NCI-H510A treated with DMSO at 0.1 percent for 48 hours (cell line): ENCODE results near the gene ATG9A.

Experiments used
- DNase-seq: peaks from one replicate; lab custom pipeline; 2025; lab: John Stamatoyannopoulos, UW

The ATG9A gene

DNA sequence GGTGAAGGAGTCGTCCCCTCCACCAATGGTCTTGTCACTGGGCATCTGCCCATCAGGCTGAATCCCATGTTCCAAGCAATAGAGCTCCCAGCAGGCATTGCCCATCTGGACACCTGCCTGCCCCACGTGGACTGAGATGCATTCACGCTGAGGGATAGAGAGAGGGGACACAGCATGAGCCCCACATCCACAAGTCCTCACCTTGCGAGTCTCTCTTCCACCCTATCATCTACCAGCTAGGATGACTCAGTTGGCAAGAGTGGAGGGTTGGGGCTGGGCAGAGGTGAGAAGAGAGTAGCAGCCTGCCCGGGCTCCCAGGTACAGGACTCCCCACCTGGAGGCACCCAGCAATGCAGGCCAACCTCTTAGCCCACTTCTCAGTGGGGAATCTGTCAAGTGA is 22.6 kb upstream of the ATG9A start:
- peak; percentile 16 for DNase-seq

DNA sequence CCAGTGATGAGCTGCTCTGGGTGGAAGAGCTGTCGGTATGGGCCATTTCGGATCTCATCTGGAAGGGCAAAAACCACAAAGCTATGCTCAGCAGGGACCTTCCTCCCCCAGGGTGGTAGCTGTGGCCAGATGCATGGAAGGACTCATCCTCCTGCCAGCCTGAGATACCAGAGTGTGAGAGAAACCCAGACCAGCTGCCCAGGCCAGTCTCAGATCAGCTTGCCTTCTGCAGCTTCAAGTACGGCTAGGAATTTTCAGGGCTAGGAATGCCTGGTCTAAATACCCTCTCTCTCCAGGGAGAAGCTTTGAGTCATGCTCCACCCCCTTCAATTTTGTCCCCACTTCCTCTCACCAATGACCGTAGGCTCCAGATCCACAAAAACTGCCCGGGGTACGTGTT is 22.2 kb upstream of the ATG9A start:
- DNase-seq: no peak

DNA sequence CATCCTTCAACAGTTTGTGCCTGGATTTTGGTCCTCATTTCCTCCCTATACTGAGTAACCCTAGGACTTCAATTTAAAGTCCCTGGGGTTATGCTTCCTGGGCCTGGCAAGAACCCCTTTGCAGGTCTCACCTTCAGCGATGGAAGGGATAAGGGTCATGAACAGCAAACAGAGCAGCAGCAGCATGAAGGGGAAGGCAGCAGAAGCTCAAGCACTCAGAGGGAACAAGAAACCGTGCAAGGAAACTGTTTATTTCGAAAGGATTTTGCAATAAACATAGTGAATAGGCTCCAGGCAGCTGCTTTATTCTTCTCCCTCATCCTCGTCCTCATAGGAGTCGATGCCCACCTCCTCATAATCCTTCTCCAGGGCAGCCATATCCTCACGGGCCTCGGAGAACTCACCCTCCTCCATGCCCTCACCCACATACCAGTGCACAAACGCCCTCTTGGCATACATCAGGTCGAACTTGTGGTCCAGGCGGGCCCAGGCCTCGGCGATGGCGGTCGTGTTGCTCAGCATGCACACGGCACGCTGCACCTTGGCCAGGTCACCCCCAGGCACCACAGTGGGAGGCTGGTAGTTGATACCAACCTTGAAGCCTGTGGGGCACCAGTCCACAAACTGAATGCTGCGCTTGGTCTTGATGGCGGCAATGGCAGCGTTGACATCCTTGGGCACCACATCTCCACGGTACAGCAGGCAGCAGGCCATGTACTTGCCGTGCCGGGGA is 20.8 kb upstream of the ATG9A start:
- no peak for DNase-seq

DNA sequence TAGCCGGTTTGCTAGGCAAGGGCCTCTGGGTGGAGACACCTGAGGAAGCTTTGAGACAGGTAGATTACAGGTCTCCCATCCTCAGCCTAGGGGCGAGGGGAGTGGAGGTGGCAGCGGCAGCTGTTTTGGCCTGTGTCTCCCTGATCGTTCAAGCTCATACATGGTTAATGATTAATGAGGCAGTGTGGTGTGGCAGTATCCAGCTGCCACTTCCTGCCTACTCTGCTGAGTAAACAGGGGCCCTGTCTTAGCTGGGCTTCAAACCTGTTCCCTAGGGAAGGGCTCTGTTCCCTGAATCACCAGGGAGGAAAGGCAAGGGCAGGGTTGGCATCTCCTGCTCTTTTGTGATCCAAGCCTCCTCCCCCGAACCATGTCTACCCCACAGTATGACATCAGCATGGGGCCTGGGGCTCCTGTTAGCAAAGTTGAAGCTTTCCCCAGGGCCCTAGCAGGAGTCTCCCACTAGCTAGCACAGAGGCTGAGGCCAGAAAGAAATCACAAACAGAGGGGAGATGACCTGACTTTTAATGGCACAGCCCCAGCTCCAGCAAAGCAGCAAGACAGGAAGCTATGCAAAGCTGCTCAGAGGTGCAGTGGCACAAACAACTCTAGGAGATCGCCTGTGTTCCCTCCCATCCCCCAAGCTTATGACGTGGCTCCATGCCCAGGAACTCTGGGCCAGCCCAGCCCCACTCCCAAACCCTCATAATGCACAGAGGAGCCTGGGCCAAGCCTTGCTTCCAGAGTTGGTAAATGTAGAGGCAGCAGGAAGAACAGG is 20.0 kb upstream of the ATG9A start:
- DNase-seq: peak; percentile 90

DNA sequence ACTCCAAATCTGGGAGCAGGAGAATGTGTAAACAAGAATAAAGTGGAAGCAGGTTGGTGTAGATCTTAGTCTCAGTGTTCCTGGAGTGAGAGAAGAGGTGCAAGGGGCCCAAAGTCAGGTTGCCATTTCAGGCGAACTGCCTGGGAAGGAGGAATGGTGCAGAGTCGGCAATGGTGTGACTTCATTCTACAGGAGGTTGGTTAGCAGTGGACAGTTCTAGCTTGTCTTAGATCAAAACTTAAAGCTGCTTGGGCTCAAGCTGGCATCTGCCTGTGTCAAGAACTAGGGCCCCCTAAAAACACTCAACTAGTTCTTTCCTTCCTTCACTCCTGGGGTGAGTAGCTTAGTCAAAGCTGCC is 19.4 kb upstream of the ATG9A start:
- no peak for DNase-seq

DNA sequence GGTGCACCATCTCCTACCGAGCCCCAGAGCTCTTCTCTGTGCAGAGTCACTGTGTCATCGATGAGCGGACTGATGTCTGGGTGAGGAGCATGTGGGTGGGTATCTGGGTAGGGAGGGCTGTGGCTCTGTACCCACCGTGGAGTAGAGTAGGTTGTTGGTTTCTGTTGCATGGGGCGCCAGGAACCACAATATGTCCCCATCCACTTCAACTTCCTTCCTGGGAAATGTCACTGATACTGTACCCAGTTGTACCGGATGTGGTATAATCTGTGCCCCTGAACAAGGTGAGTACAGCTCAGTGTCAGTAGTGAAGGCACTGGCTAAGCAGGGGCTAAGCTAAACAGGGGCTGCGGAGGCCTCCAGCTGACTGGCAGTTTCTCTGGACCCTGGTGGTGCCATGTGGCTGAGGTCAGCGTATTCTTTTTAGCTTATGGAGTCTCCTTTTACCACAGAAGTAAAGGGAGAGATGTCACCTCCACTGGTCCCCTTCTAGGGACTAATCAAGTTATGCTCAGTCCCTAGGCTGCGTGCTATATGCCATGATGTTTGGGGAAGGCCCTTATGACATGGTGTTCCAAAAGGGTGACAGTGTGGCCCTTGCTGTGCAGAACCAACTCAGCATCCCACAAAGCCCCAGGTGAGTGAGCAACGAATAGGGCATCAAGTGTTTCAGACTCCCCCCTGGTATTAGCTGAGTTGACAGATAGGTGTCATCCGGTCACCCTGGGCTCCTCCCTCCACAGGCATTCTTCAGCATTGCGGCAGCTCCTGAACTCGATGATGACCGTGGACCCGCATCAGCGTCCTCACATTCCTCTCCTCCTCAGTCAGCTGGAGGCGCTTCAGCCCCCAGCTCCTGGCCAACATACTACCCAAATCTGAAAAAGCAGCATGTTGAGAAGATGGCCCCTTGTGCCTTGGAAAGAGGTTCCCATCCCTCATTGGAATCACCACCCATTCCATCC is 18.5 kb upstream of the ATG9A start:
- no peak for DNase-seq

DNA sequence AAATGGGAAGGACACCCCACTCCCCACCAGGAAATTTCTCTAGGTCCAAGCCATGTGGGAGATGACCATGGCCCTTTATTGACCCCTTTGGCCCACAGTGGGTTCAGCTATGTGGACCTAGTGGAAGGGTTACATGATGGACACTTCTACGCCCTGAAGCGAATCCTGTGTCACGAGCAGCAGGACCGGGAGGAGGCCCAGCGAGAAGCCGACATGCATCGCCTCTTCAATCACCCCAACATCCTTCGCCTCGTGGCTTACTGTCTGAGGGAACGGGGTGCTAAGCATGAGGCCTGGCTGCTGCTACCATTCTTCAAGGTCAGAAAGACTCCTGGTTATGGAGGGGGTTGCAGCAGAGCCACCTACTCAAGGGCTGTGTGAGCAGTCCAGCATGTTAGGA is 17.1 kb upstream of the ATG9A start:
- no peak for DNase-seq

DNA sequence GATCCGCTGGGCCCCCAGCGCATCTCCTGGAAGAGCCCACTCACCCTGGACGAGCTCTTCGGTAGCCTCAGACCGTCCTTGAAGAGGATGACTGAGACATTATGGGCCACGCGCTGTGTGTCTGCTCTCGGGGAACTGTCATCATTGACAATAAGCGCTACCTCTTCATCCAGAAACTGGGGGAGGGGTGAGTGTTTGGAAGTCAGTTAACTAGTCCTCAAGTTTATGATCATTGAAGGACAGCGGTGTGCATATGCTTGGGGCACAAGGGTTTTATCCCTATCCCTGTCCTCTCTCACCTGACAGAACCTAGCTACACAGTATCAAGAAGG is 16.4 kb upstream of the ATG9A start:
- DNase-seq: no peak

DNA sequence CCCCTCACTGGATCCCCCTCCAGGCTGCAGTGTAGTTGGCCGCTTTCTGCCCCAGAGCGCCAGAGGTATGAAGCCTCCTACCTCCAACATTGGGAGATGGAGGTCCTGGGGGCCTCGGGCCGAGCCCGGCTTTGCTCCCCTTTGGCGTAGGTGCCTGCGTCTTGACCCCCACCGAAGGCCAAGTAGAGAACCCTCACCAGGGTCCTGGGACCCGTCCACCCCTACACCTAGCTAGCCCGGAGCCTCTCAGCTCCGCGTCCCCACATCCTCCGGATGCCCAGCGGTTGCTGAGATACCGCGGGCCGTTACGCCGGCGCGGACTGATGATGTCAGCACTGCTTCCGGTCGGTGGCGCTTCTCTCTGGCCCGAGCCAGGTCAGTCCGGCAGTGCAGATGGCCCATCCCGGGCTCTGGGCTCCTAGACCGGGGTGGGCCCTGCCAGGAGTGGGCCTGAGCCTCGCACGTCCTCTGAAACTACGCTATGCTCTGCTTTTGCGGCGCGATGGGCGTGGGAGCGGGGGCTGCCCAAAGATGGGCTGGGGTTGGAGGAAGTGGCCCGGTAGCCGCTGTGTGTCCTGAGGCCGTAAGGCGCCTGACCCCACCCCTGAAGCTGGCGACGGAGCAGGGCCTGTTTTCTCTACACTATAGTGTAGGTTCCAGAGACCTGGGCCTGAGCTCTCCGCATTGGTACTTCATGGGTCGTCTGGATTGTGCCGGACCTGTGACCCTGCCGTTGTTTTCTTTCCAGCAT is 15.9 kb upstream of the ATG9A start, which contains the start of the genes GLB1L and STK16:
TSS of gene GLB1L (minus strand) at position 297 of the 751 bp plus-strand sequence. CDS start 1,871 bp downstream, outside the sequence.
TSS of gene STK16 (plus strand) at position 332 of the 751 bp plus-strand sequence. CDS start 521 bp downstream, outside the sequence.
- DNase-seq: peak; percentile 84

DNA sequence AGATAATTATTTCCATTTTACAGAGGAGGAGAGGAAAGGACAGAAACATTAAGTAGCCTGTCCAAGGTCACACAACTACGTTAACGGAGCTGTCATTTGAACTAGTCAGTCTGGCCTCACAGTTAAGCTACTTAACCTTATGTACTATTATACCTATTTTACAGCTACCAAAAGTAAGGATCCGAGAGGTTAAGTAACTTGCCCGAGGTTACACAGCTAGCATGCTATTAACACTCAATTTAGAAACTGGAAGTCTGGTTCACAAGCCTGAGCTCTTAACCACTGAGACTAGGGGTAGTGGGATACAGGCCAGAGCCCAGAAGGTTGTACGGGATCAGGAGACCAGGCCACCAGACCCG is 15.3 kb upstream of the ATG9A start:
- no peak for DNase-seq

DNA sequence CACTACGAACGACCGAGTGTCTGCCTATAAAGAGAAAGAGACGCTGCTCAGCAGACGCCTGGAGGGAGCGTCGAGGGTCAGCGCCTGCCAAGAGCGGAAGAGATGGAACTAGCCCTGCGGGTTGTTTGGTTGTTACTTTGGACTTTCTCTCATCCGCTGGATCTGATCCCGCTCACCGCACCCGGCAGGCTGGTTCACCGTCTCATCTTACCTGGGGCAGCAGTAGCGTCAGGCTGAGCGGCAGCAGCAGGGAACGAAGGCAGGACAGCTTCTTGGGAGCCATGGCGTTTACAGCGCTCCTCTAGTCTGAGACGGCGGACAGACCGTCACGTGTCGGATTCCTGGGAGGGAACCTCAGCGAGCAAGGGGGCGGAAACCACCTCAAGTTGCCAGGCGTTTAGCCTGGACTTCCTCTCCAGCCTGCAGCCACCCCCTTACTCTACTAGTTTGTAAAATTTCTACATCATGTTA is 13.9 kb upstream of the ATG9A start:
- DNase-seq: no peak

DNA sequence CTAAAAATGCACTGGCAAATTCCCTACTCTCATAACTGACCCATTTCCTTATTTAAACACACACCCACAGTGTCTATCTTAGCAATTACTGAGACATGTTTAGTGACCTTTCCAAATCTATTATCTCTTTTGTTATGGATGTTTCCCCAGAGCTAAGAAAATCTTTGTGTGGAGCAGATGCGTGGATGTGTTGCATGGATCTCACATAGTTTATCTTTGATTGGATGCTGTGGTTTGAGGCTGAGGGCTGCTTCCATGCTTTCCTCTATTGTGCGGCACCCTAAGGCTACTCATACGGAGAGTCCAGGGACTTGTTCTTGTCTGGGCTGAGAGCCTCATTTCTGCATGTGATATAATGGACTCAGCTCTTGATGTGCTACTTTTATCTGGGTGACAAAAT is 4.9 kb upstream of the ATG9A start:
- DNase-seq: no peak

DNA sequence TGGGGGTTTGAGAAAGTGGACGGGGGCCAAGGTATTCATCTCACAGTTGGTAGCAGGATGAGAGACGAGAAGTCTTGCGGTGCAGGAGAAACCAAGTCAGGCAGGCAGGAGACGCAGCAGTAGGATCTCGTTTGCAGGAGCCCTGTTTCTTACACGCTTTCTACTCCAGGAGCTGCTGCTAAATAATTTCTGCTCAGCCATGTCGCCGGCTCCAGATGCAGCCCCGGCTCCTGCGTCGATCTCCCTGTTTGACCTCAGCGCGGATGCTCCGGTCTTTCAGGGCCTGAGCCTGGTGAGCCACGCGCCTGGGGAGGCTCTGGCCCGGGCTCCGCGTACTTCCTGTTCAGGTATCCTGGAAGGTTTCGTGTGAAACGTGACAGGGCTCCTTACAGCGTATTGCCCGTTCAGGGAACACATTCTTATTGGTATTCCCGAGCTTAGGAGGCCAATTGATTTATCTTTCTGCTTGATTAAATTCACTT is 664 bp upstream of the ATG9A start:
- peak; percentile 17 for DNase-seq

DNA sequence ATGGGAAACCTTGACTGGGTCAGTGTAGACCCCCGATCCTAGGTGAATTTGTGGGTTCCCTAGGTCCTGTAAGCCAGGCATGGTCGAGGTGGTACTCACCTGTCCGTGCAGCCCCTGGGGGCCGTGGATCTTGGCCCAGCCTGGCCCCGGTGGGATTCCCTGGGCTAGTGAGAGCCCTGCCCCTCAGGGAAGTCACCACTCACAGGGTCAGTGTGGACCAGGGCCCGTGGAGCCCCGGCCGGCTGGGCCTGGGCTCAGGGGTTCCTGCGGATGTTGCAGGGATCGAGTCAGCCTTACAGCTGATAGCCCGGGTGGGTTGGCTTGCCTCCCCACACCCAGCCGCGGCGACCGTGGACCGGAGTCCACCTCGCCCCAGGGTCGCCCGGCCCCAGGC is 528 bp downstream of the ATG9A start:
- no peak for DNase-seq

DNA sequence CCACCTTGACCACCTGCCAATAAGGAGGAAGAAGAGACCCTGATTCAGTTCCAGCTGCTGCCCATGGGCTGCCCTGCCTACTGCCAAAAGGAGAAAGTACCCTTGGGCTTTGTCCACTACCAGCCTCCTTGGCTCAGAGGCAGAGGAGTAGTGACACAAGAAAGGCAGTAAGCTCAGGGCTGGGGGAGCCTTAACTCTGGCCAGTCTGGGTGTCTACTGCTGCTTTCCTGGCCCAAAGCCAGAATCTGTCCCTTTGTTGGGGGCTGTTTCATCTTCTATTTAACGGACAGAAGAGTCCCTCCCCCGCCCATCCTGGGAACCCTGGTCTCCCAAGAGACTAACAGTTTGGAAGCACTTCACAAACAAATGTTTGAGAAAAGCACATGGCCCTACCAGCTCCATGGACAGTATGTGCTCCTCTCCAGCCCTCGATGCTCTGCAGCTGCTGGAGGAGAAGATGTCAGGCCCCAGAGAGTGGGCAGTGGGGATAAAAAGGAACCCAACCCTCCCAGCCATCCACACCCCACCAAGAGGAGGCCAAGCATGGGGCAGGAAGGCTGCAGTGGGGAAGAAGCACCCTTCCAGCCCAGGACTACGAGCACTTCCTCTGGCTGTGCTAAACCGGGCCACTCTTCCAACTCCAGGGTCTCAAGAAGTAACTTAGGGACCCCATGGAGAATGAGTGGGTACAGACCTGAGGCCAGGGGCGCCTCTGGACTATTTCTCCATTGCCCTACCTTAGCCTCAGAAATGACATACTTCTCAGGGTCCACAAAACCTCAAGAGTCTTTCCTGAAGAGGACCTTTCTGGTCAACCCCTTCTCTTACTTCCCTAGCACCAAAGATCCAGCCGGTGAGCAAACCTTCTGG is 1.2 kb downstream of the ATG9A start:
- no peak for DNase-seq

DNA sequence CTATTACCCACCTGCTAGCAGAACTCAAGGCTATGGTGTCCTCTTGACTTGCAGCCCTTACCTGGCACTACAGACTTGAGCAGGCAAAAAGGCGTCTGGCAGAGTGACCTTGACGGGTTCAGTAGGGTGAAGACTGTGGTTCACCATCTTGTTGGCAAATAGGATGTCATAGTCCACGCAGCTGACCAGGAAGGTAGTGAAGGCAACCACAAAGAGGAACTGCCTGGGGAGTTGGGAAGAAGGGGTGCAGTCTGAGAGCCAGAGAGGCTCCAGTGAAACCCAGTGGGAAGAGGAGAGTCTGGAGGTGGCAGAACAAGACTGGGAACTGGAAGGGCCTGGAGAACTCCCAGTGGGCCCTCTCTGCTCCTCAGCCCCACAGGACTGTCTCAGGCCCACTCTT is 4.1 kb downstream of the ATG9A start:
- no peak for DNase-seq

DNA sequence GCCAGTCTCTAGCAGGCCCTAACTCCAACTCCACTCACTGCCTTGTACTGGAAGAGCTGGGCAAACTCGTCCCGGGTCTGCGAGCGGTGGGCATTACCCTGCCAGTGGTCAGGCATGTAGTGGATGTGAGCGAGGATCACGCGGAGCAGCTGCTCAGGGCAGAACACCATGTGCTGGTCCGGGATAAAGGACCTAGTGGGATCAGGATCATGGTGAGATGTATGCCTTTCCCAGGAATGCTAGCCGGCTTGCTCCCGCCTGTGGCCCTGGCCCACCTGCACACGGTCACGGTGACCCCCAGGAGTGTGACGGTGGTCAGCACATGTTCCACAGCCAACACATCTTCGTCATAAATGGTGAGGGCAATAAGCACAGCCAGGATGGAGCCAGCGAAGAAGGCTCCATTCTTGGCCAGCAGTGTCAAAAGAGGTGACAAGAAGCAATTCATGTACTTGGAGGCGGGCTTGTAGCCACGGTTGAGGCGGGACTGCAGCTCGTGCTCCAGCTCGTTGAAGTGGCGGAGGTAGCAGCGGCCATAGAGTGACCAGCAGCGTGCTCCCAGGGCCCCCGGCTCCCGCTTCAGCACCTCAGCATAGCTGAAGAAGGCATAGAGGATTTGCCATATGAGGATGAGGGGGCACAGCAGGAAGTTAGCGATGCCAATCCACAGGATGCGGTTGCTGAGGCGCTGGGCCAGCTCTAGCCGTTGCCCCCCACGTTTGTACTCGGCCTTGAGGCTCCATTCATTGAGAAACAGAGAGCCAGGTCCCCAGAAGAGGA is 5.4 kb downstream of the ATG9A start:
- DNase-seq: no peak

DNA sequence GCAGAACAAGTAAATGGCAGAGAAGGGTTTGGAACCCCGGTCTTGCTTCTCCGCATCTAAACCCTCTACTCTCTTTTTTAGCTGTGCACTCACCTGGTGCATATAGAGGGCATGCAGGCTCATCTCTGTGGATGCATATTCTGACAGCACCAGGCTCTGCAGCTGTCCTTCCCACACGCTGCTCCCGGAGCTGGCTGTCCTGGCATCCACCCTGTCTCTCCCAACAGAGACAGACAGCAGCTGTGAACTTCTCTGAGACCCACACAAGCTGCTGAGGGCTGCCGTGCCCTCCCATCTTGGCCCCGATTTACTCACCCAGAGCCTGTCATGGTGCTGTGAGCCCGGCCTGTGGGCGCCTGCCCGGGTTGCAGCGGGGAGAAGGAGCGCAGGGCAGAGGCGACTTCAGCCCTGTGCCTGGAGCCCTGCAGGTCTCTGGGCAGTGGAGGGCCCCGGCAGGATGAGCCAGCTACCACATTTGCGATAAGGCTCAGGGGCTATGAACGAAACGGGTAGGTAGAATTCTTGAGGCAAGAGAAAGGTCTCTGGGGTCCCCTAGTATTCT is 7.4 kb downstream of the ATG9A start:
- no peak for DNase-seq

DNA sequence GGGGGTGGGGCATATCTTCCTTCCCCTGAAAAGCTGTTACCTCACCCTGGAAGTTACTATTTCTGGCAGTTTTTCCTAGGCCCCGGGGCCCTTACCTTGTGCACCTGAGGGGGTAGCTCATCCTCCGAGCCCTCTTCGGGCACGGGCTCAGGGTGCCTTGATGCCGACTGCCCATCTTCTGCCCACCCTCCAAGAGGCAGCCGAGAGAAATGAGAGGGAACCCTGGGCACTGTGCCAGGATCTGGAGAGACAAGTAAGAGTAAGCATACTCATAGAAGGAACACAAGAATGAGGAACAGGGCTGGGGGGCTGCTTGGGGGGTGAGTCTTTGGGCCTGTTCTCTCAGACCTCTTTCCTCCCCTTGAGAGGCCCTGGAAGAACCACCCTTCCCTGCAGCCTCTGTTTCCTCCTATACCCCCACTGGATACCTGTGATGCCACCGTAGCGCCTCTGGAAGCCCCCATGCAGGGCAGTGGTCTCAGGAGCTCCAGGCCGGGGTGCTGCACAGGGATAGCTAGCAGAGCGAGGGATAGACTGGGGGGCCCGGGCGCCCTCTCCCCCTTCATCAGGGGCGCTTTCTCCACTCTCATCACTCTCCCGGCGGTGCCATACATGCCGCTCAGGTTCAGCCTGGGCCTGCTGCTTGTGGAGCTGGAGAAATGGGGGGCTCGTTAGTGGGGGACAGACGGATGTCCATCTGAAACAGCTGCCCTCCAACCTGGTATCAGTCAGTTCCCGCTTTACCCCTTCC is 8.6 kb downstream of the ATG9A start:
- DNase-seq: no peak
